ENCODE measurements around the gene LHX6. TPM values are rescaled to one million over a fixed set of nuclear protein-coding genes. Genes with fewer than 3 reads are reported as not detected.
A peak's percentile ranks its signal among the peaks of the same experiment; 100 is the strongest.

The LHX6 gene
- total and polyA plus RNA-seq, 2 donors (not counting 1 experiment from before 2014, with no cell fraction given) = 0.09 TPM; not detected in 1

DNA sequence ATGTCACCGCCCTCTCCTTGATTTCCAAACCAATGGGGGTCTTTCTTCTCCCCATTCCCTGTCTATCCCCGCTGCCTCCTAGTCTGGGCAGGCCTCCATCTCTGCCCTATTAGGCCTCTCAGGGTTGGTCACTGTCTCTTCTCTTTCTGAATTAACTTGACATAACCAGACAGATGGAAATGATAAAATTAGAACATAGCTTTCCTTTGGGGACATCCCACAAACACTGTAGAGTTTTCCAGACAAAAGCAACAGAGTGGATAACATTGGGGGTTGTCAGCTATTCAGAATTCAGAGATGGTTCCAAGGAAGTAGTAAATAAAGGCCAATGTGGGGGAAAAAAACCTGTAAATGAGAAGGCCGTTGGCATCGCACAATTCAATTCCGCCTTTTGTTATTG, 24.7 kb downstream of the LHX6 start:
- no peaks in the 10 kb centered on the region for H4K20me1 ChIP-seq (ENCODE audit: control insufficient read depth, extremely low read depth, insufficient read depth, low read length)
- H3K4me2 ChIP-seq (ENCODE audit: extremely low read depth, insufficient read depth, low read length) = no peak overlapping the region
- H3K4me3 ChIP-seq (replicated peaks in 1 of 4; ENCODE audit: control extremely low read depth in 1 of 4, insufficient read depth in 1 of 4, low read depth in 3 of 4, low read length in 4 of 4) = no peak overlapping the region
- no peaks in the 10 kb centered on the region for H3K79me2 ChIP-seq (ENCODE audit: control insufficient read depth, insufficient read depth, low read length)
- TF ChIP-seq, protein P1, sequence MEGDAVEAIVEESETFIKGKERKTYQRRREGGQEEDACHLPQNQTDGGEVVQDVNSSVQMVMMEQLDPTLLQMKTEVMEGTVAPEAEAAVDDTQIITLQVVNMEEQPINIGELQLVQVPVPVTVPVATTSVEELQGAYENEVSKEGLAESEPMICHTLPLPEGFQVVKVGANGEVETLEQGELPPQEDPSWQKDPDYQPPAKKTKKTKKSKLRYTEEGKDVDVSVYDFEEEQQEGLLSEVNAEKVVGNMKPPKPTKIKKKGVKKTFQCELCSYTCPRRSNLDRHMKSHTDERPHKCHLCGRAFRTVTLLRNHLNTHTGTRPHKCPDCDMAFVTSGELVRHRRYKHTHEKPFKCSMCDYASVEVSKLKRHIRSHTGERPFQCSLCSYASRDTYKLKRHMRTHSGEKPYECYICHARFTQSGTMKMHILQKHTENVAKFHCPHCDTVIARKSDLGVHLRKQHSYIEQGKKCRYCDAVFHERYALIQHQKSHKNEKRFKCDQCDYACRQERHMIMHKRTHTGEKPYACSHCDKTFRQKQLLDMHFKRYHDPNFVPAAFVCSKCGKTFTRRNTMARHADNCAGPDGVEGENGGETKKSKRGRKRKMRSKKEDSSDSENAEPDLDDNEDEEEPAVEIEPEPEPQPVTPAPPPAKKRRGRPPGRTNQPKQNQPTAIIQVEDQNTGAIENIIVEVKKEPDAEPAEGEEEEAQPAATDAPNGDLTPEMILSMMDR (conservative IDR thresholded peaks at IDR 0.05 in 1 of 2, IDR thresholded peaks at IDR 0.05 in 1 of 2; ENCODE audit: low read depth in 1 of 2, low read length in 2 of 2) = no peak
- TF ChIP-seq EZH2 (IDR thresholded peaks at IDR 0.05; ENCODE audit: low read length, missing control alignments) = no peak
- no peak overlapping the region for H3K9ac ChIP-seq (ENCODE audit: insufficient read depth, low read length)
- no peak overlapping the region for H2AFZ ChIP-seq (ENCODE audit: low read length)
- no peaks in the 10 kb centered on the region for H3K9me3 ChIP-seq (ENCODE audit: control insufficient read depth, insufficient read depth, low read depth, low read length)
- H3K4me1 ChIP-seq (ENCODE audit: control insufficient read depth, extremely low read depth, insufficient read depth, low read length) = peaks cover 12% of the 10 kb centered on the region
- DNase-seq (ENCODE audit: low read depth in 2 of 2) = no peak
- peaks cover 3% of the 10 kb centered on the region for H3K27me3 ChIP-seq (ENCODE audit: control insufficient read depth, insufficient read depth, low read length)
- no peaks in the 10 kb centered on the region for H3K36me3 ChIP-seq (ENCODE audit: control insufficient read depth, insufficient read depth, low read length)
- H3K27ac ChIP-seq (ENCODE audit: insufficient read depth, low read length) = no peak overlapping the region

DNA sequence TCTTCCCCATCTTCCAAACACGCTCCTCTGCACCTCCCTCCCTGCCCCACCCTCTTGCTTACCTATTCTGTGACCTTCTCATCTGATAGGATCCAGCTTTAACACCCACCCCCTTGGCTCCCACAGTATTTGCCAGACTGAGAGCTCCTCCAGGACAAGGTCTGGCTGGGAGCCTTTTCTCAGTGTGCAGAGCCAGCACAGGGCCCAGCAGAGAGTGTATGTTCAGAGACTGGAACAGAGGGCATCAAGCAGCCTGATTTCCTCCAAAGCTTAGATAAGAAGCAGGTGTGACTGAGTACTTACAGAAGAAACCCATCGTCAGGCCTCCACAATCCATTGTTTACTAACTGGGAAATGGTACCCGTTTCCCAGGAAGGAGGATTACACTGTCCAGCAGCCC, 26.6 kb downstream of the LHX6 start:
- H3K4me1 ChIP-seq (ENCODE audit: control insufficient read depth, extremely low read depth, insufficient read depth, low read length) = peaks cover 12% of the 10 kb centered on the region

DNA sequence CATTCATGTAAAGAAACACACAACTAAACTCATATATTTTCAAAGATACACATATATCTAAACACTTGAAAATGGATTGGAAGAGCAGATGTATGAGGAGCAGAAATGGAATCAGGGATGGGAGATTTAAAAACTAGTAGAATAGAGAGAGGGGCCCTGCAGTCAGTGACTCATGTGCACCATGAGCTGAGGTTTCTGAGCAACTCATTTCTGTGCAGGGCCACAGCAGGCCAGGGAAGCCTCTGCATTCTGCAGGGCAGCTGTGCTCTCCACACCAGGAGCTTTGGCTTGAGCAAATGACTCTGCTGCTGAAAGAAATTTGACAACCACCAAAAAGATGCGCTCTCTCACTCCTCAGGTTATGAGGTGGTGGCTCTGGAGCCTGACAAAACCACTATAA, 27.1 kb downstream of the LHX6 start:
- H3K9ac ChIP-seq (ENCODE audit: insufficient read depth, low read length) = no peak overlapping the region

More for the DNA sequence above, 26.6 kb downstream of the LHX6 start:
- Histone ChIP-seq H3K79me2 (ENCODE audit: control insufficient read depth, insufficient read depth, low read length) (no peaks in the 10 kb centered on the region), H3K9ac (ENCODE audit: insufficient read depth, low read length) (no peak overlapping the region), H4K20me1 (ENCODE audit: control insufficient read depth, extremely low read depth, insufficient read depth, low read length) (no peaks in the 10 kb centered on the region), H3K27me3 (ENCODE audit: control insufficient read depth, insufficient read depth, low read length) (peaks cover 5% of the 10 kb centered on the region), H3K27ac (ENCODE audit: insufficient read depth, low read length) (no peak overlapping the region), H3K36me3 (ENCODE audit: control insufficient read depth, insufficient read depth, low read length) (no peaks in the 10 kb centered on the region), H3K4me2 (ENCODE audit: extremely low read depth, insufficient read depth, low read length) (no peak overlapping the region), H3K4me3 (replicated peaks in 1 of 4; ENCODE audit: control extremely low read depth in 1 of 4, insufficient read depth in 1 of 4, low read depth in 3 of 4, low read length in 4 of 4) (no peak overlapping the region), H2AFZ (ENCODE audit: low read length) (no peak overlapping the region), H3K9me3 (ENCODE audit: control insufficient read depth, insufficient read depth, low read depth, low read length) (no peaks in the 10 kb centered on the region)
- no peak for TF ChIP-seq EZH2 (IDR thresholded peaks at IDR 0.05; ENCODE audit: low read length, missing control alignments)
- TF ChIP-seq, protein P1 (conservative IDR thresholded peaks at IDR 0.05 in 1 of 2, IDR thresholded peaks at IDR 0.05 in 1 of 2; ENCODE audit: low read depth in 1 of 2, low read length in 2 of 2) = no peak
- no peak for DNase-seq (ENCODE audit: low read depth in 2 of 2)

More for the DNA sequence above, 27.1 kb downstream of the LHX6 start:
- H2AFZ ChIP-seq (ENCODE audit: low read length) = no peak overlapping the region
- peaks cover 3% of the 10 kb centered on the region for H3K27me3 ChIP-seq (ENCODE audit: control insufficient read depth, insufficient read depth, low read length)
- no peaks in the 10 kb centered on the region for H3K36me3 ChIP-seq (ENCODE audit: control insufficient read depth, insufficient read depth, low read length)
- H4K20me1 ChIP-seq (ENCODE audit: control insufficient read depth, extremely low read depth, insufficient read depth, low read length) = no peaks in the 10 kb centered on the region
- no peak overlapping the region for H3K4me3 ChIP-seq (replicated peaks in 1 of 4; ENCODE audit: control extremely low read depth in 1 of 4, insufficient read depth in 1 of 4, low read depth in 3 of 4, low read length in 4 of 4)
- peaks cover 8% of the 10 kb centered on the region for H3K4me1 ChIP-seq (ENCODE audit: control insufficient read depth, extremely low read depth, insufficient read depth, low read length)
- no peaks in the 10 kb centered on the region for H3K79me2 ChIP-seq (ENCODE audit: control insufficient read depth, insufficient read depth, low read length)
- TF ChIP-seq, protein P1 (conservative IDR thresholded peaks at IDR 0.05 in 1 of 2, IDR thresholded peaks at IDR 0.05 in 1 of 2; ENCODE audit: low read depth in 1 of 2, low read length in 2 of 2) = no peak
- no peak for TF ChIP-seq EZH2 (IDR thresholded peaks at IDR 0.05; ENCODE audit: low read length, missing control alignments)
- peak; percentile 24 to 63 for DNase-seq (ENCODE audit: low read depth in 2 of 2)
- no peaks in the 10 kb centered on the region for H3K9me3 ChIP-seq (ENCODE audit: control insufficient read depth, insufficient read depth, low read depth, low read length)
- H3K27ac ChIP-seq (ENCODE audit: insufficient read depth, low read length) = no peak overlapping the region
- no peak overlapping the region for H3K4me2 ChIP-seq (ENCODE audit: extremely low read depth, insufficient read depth, low read length)

All from fibroblast of lung (primary cell).